Keratinocyte (primary cell): Measurements from ENCODE around the gene LCMT1. TPM values are rescaled to one million over a fixed set of nuclear protein-coding genes. Genes with fewer than 3 reads are reported as not detected.
"Not testable (repeated sequence)": the region's sequence is repeated elsewhere in the genome, so short reads cannot be mapped to it uniquely, and the experiment has no call there.

Source experiments
- DNase-seq: peaks from one replicate; pipeline ENCODE4 v3.0.0-alpha.2; 2011; ENCODE audit warnings: low read depth, missing footprints, low spot score
- FAIRE-seq: peaks from 2 replicates; lab custom pipeline; 2011; peaks lifted over from hg19 to GRCh38; lab: Jason Lieb, UNC
- H2AFZ ChIP-seq: 2 replicates; pipeline ENCODE4 v1.6.0; 2012; ENCODE audit warnings: low read length, control low read depth, inconsistent platforms; ENCODE audit not compliant: control insufficient read depth
- H3K27ac ChIP-seq: 2 replicates; pipeline ENCODE4 v1.5.1; 2011; ENCODE audit warnings: low read length; ENCODE audit not compliant: control insufficient read depth, insufficient read depth
- H3K27me3 ChIP-seq: 3 replicates; pipeline ENCODE4 v1.6.0; 2011; ENCODE audit warnings: low read length; ENCODE audit not compliant: control insufficient read depth, insufficient read depth; ENCODE audit errors: extremely low read depth
- H3K36me3 ChIP-seq, 2 experiments: 2 replicates in 1 of 2; 3 replicates in 1 of 2; pipeline ENCODE4 v1.5.1; 2011; ENCODE audit warnings: low read length in 2 of 2, mild to moderate bottlenecking in 1 of 2; ENCODE audit not compliant: control insufficient read depth in 2 of 2, insufficient read depth in 2 of 2; ENCODE audit errors: extremely low read depth in 1 of 2
- H3K4me1 ChIP-seq: 3 replicates; pipeline ENCODE4 v1.5.1; 2011; ENCODE audit warnings: low read length; ENCODE audit not compliant: control insufficient read depth, insufficient read depth; ENCODE audit errors: extremely low read depth
- H3K4me2 ChIP-seq: 3 replicates; pipeline ENCODE4 v1.6.0; 2011; ENCODE audit warnings: low read depth, low read length; ENCODE audit not compliant: control insufficient read depth, insufficient read depth; ENCODE audit errors: extremely low read depth
- H3K4me3 ChIP-seq, 3 experiments: fragments of 200-600 bp in 1 of 3; sonication (generic) in 1 of 3; 2 replicates in 2 of 3; 3 replicates in 1 of 3; pipeline ENCODE4 v1.5.1; 2011 to 2016; ENCODE audit warnings: low read length in 3 of 3, mild to moderate bottlenecking in 3 of 3, control low read depth in 2 of 3, inconsistent platforms in 1 of 3, low read depth in 1 of 3, mixed read lengths in 1 of 3, mixed run types in 1 of 3, moderate library complexity in 1 of 3; ENCODE audit not compliant: control insufficient read depth in 2 of 3, insufficient read depth in 2 of 3; ENCODE audit errors: extremely low read depth in 1 of 3
- H3K79me2 ChIP-seq: 2 replicates; pipeline ENCODE4 v1.6.0; 2012; ENCODE audit warnings: low read length; ENCODE audit not compliant: control insufficient read depth, insufficient read depth
- H3K9ac ChIP-seq: 3 replicates; pipeline ENCODE4 v1.6.0; 2011; ENCODE audit warnings: low read length; ENCODE audit not compliant: control insufficient read depth, insufficient read depth; ENCODE audit errors: extremely low read depth
- H3K9me1 ChIP-seq: 3 replicates; pipeline ENCODE4 v1.6.0; 2011; ENCODE audit warnings: low read length; ENCODE audit not compliant: control insufficient read depth, insufficient read depth; ENCODE audit errors: extremely low read depth
- H3K9me3 ChIP-seq: 2 replicates; pipeline ENCODE4 v1.5.1; 2012; ENCODE audit warnings: low read depth, low read length; ENCODE audit not compliant: control insufficient read depth
- H4K20me1 ChIP-seq: 3 replicates; pipeline ENCODE4 v1.6.0; 2011; ENCODE audit warnings: low read length; ENCODE audit not compliant: control insufficient read depth, insufficient read depth; ENCODE audit errors: extremely low read depth
- CTCF ChIP-seq, 3 experiments: IDR thresholded peaks in 1 of 3; conservative IDR thresholded peaks in 1 of 3; optimal IDR thresholded peaks in 1 of 3; 2 replicates in 2 of 3; 3 replicates in 1 of 3; pipeline versions ENCODE3 to v1.5.1; 2011; ENCODE audit warnings: low read length in 3 of 3, mild to moderate bottlenecking in 3 of 3, moderate library complexity in 2 of 3, control low read depth in 1 of 3, inconsistent platforms in 1 of 3; ENCODE audit not compliant: insufficient read depth in 2 of 3; ENCODE audit errors: extremely low read depth in 1 of 3
- EZH2 ChIP-seq: IDR thresholded peaks from one replicate; pipeline ENCODE4 v1.6.1; 2012; ENCODE audit warnings: inconsistent platforms, mild to moderate bottlenecking, low read length, moderate library complexity
- dilution Hi-C: fragments of 300-500 bp; cut with MboI; formaldehyde crosslinking; loops from one replicate; pipeline ENCODE4 v1.7.0; 2020; ENCODE audit warnings: low sequenced_read_pairs; ENCODE audit not compliant: extremely low pct_ligation_motif_present
- polyA plus RNA-seq, 5 experiments: library from polyadenylated mRNA; depleted of rRNA in 3 of 5; stranded (reverse) in 3 of 5; stranded (forward) in 1 of 5; unstranded in 1 of 5; fragments of >200 nt; gene quantifications; 1 replicate in 1 of 5; 2 replicates in 3 of 5; 3 replicates in 1 of 5; pipeline versions ENCODE4 v1.2.1 to v1.2.3, GENCODE V29; 2011 to 2012; ENCODE audit warnings: missing spikeins in 2 of 5, low read depth in 1 of 5, low replicate concordance in 1 of 5

Gene LCMT1
- polyA plus RNA-seq, 1 donor (not counting 4 experiments of a cell fraction or from before 2014, with no cell fraction given) = 30.3 TPM

- Histone ChIP-seq H3K4me2 (no peak overlapping the region), H3K9me3 (no peaks in the 10 kb centered on the region), H3K9ac (no peak overlapping the region), H2AFZ (no peak overlapping the region), H3K36me3 (peaks cover 10% of the 10 kb centered on the region in 2 experiments), H3K79me2 (no peaks in the 10 kb centered on the region), H3K27ac (no peak overlapping the region), H3K27me3 (no peaks in the 10 kb centered on the region), H4K20me1 (no peaks in the 10 kb centered on the region), H3K9me1 (no peaks in the 10 kb centered on the region), H3K4me1 (no peaks in the 10 kb centered on the region), H3K4me3 (no peak overlapping the region)
- no peak for DNase-seq
- no peak for TF ChIP-seq CTCF (optimal IDR thresholded peaks at IDR 0.05 in 1 of 3, IDR thresholded peaks at IDR 0.05 in 1 of 3, conservative IDR thresholded peaks at IDR 0.05 in 1 of 3; ENCODE audit: extremely low read depth in 1 of 3, insufficient read depth in 2 of 3, low read length in 3 of 3)
- no peak for TF ChIP-seq EZH2
- dilution Hi-C loops = no loop called here
- FAIRE-seq = no peak
Measured at GRCh38 chr16:25165284-25165683, 53.7 kb downstream of the LCMT1 start.

- FAIRE-seq, H3K4me2 ChIP-seq, dilution Hi-C loops, DNase-seq, H3K9ac ChIP-seq, H2AFZ ChIP-seq, H3K9me1 ChIP-seq, H3K79me2 ChIP-seq, H3K4me3 ChIP-seq, H4K20me1 ChIP-seq, H3K4me1 ChIP-seq, H3K27ac ChIP-seq, H3K27me3 ChIP-seq, H3K9me3 ChIP-seq: not testable (repeated sequence)
- H3K36me3 ChIP-seq = peaks cover 7 to 20% of the 10 kb centered on the region in 2 experiments
Measured at GRCh38 chr16:25167920-25168319, 56.4 kb downstream of the LCMT1 start.

DNA sequence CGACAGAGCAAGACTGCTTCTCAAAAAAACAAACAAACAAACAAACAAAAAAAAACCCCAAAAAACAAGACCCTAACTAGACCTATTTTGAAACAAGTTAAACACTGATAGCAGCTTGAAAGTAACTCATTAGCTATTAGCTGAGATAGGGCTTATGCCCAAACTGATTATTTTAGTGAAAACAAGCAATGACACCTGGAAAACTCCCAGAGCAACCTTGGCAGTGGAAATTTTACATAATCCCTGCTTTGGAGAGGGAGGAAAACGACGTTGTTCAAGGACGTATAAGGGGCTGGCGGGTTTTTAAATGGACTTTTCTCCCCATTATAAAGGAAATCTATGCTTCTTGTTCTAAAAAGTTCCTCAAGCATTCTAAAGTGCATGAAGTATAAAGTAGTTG, 59.8 kb downstream of the LCMT1 start:
- no peak for TF ChIP-seq CTCF (optimal IDR thresholded peaks at IDR 0.05 in 1 of 3, IDR thresholded peaks at IDR 0.05 in 1 of 3, conservative IDR thresholded peaks at IDR 0.05 in 1 of 3; ENCODE audit: extremely low read depth in 1 of 3, insufficient read depth in 2 of 3, low read length in 3 of 3)
- no peak for TF ChIP-seq EZH2
- no peaks in the 10 kb centered on the region for H3K27me3 ChIP-seq
- H3K36me3 ChIP-seq = peaks cover 7 to 17% of the 10 kb centered on the region in 2 experiments
- no peak overlapping the region for H3K9ac ChIP-seq
- no peak for FAIRE-seq
- H3K4me3 ChIP-seq = no peak overlapping the region
- H3K27ac ChIP-seq = no peak overlapping the region
- no peaks in the 10 kb centered on the region for H3K4me1 ChIP-seq
- no peaks in the 10 kb centered on the region for H3K9me1 ChIP-seq
- H3K4me2 ChIP-seq = no peak overlapping the region
- DNase-seq = no peak
- dilution Hi-C loops = no loop called here
- no peaks in the 10 kb centered on the region for H3K79me2 ChIP-seq
- H4K20me1 ChIP-seq = no peaks in the 10 kb centered on the region
- H3K9me3 ChIP-seq = no peaks in the 10 kb centered on the region
- H2AFZ ChIP-seq = no peak overlapping the region
